ENCODE data around the gene MCTP1.
"Not testable (repeated sequence)": the region's sequence is repeated elsewhere in the genome, so short reads cannot be mapped to it uniquely, and the experiment has no call there.

The MCTP1 gene

GRCh38 chr5:95178046-95178651, 106.7 kb downstream of the MCTP1 start:
- DNase-seq: no peak

- no peak for DNase-seq
Observed at GRCh38 chr5:95177456-95177855, 107.4 kb downstream of the MCTP1 start.

- DNase-seq: no peak
Observed at GRCh38 chr5:95175106-95175505, 109.8 kb downstream of the MCTP1 start.

GRCh38 chr5:95172659-95173058, 112.2 kb downstream of the MCTP1 start:
- DNase-seq: no peak

GRCh38 chr5:95164861-95165260, 120.0 kb downstream of the MCTP1 start:
- DNase-seq: no peak

- DNase-seq: no peak
Observed at GRCh38 chr5:95163079-95163478, 121.8 kb downstream of the MCTP1 start.

- no peak for DNase-seq
Observed at GRCh38 chr5:95162231-95162992, 122.5 kb downstream of the MCTP1 start.

- no peak for DNase-seq
Observed at GRCh38 chr5:95159603-95160002, 125.3 kb downstream of the MCTP1 start.

GRCh38 chr5:95155888-95156287, 129.0 kb downstream of the MCTP1 start:
- no peak for DNase-seq

- DNase-seq: no peak
Observed at GRCh38 chr5:95153511-95153910, 131.4 kb downstream of the MCTP1 start.

GRCh38 chr5:95152535-95152934, 132.4 kb downstream of the MCTP1 start:
- DNase-seq: no peak

- DNase-seq: no peak
Observed at GRCh38 chr5:95152131-95152530, 132.8 kb downstream of the MCTP1 start.

- DNase-seq: no peak
Observed at GRCh38 chr5:95151694-95152093, 133.2 kb downstream of the MCTP1 start.

GRCh38 chr5:95149387-95149786, 135.5 kb downstream of the MCTP1 start:
- DNase-seq: no peak

- DNase-seq: no peak
Observed at GRCh38 chr5:95148453-95148852, 136.4 kb downstream of the MCTP1 start.

GRCh38 chr5:95143858-95144257, 141.0 kb downstream of the MCTP1 start:
- DNase-seq: not testable (repeated sequence)

GRCh38 chr5:95142145-95142544, 142.7 kb downstream of the MCTP1 start:
- DNase-seq: no peak

GRCh38 chr5:95141141-95141540, 143.8 kb downstream of the MCTP1 start:
- no peak for DNase-seq

GRCh38 chr5:95134326-95134725, 150.6 kb downstream of the MCTP1 start:
- no peak for DNase-seq

- no peak for DNase-seq
Observed at GRCh38 chr5:95132096-95132495, 152.8 kb downstream of the MCTP1 start.

GRCh38 chr5:95130941-95131340, 154.0 kb downstream of the MCTP1 start:
- DNase-seq: no peak

- no peak for DNase-seq
Observed at GRCh38 chr5:95124731-95125130, 160.2 kb downstream of the MCTP1 start.

- no peak for DNase-seq
Observed at GRCh38 chr5:95124101-95124500, 160.8 kb downstream of the MCTP1 start.

GRCh38 chr5:95114902-95115301, 170.0 kb downstream of the MCTP1 start:
- no peak for DNase-seq

GRCh38 chr5:95114305-95114704, 170.6 kb downstream of the MCTP1 start:
- no peak for DNase-seq

Data from activated CD4-positive, CD25-positive, alpha-beta regulatory T cell treated with anti-CD3 and anti-CD28 coated beads, Interleukin-2, amount 50 U/mL, for 72 hours (primary cell).